HCT116 (cell line): ENCODE data around the gene CYP1A1. TPM values are rescaled to one million over a fixed set of nuclear protein-coding genes. Genes with fewer than 3 reads are reported as not detected.

Source experiments
- ATAC-seq: fragments of 200-7000 bp; cut with Tn5 transposase; 2 replicates; pipeline ENCODE4 v1.9.1; 2020; ENCODE audit warnings: mild to moderate bottlenecking, moderate library complexity
- BruUV-seq: library from RNA; stranded (reverse); fragments of 400-500 nt; replicated peaks from 2 replicates; lab custom pipeline; 2021; lab: Mats Ljungman, UMichigan
- CTCF ChIA-PET: fragments of 300-600 bp; sonication (Branson Sonifier 250); formaldehyde crosslinking; loops from one replicate; lab custom pipeline; 2021; ENCODE audit warnings: antibody characterized with exemption; lab: Charles Lee
- POLR2A ChIA-PET: fragments of 300-600, 350-600 bp; sonication (Branson Sonifier 250); formaldehyde crosslinking; loops from one replicate; lab custom pipeline; 2021; ENCODE audit warnings: antibody characterized with exemption; lab: Charles Lee
- RAD21 ChIA-PET, 2 experiments: fragments of 300-600 bp; sonication (Branson Sonifier 250); formaldehyde crosslinking; loops; one replicate each; lab custom pipeline; 2023; ENCODE audit warnings: low total read pairs in 2 of 2; ENCODE audit not compliant: uncharacterized antibody in 2 of 2, unreplicated experiment in 2 of 2, low non-redundant PET in 1 of 2; lab: Charles Lee
- DNase-seq: peaks from one replicate; pipeline ENCODE4 v3.0.0-alpha.2; 2010; ENCODE audit warnings: low read depth, low spot score
- H2AFZ ChIP-seq: fragments of 200-600 bp; shearing (Covaris generic), sonication (generic); 2 replicates; pipeline ENCODE4 v1.6.1; 2017; ENCODE audit warnings: low read depth, mixed run types, mixed read lengths, antibody characterized with exemption, low read length; ENCODE audit not compliant: poor library complexity, severe bottlenecking
- H3K27ac ChIP-seq: 2 replicates; pipeline ENCODE4 v1.5.1; 2012; ENCODE audit warnings: low read depth, low read length
- H3K27me3 ChIP-seq: fragments of 200-600 bp; sonication (generic); 2 replicates; pipeline ENCODE4 v1.6.1; 2016; ENCODE audit warnings: mixed run types, low read length, mixed read lengths; ENCODE audit not compliant: insufficient read depth
- H3K36me3 ChIP-seq, 2 experiments: fragments of 200-500 bp in 1 of 2; fragments of 200-600 bp in 1 of 2; sonication (Bioruptor generic) in 1 of 2; sonication (generic) in 1 of 2; 2 replicates each; pipeline versions ENCODE4 v1.5.1 to v1.6.1; 2014 to 2016; ENCODE audit warnings: low read length in 2 of 2, inconsistent platforms in 1 of 2, mixed read lengths in 1 of 2, mixed run types in 1 of 2; ENCODE audit not compliant: insufficient read depth in 2 of 2, control insufficient read depth in 1 of 2
- H3K4me1 ChIP-seq, 2 experiments: fragments of 200-600 bp in 1 of 2; sonication (generic) in 1 of 2; 2 replicates each; pipeline versions ENCODE4 v1.5.1 to v1.6.1; 2012 to 2017; ENCODE audit warnings: low read length in 2 of 2, inconsistent platforms in 1 of 2, mild to moderate bottlenecking in 1 of 2, mixed read lengths in 1 of 2, mixed run types in 1 of 2, moderate library complexity in 1 of 2; ENCODE audit not compliant: insufficient read depth in 2 of 2, control insufficient read depth in 1 of 2
- H3K4me2 ChIP-seq: fragments of 200-600 bp; sonication (generic); 2 replicates; pipeline ENCODE4 v1.6.1; 2017; ENCODE audit warnings: mixed run types, low read length, mixed read lengths
- H3K4me3 ChIP-seq, 2 experiments: fragments of 200-600 bp in 1 of 2; sonication (generic) in 1 of 2; replicated peaks in 1 of 2; 2 replicates each; pipeline ENCODE4 v1.5.1; 2011 to 2016; ENCODE audit warnings: low read length in 2 of 2, control low read depth in 1 of 2, low read depth in 1 of 2, mild to moderate bottlenecking in 1 of 2, mixed read lengths in 1 of 2, mixed run types in 1 of 2
- H3K79me2 ChIP-seq: fragments of 200-600 bp; sonication (generic); 2 replicates; pipeline ENCODE4 v1.6.1; 2017; ENCODE audit warnings: mild to moderate bottlenecking, mixed run types, low read length, moderate library complexity, mixed read lengths; ENCODE audit not compliant: insufficient read depth
- H3K9ac ChIP-seq: fragments of 200-600 bp; sonication (generic); 2 replicates; pipeline ENCODE4 v1.6.1; 2016; ENCODE audit warnings: low read length, mixed read lengths
- H3K9me2 ChIP-seq: fragments of 200-600 bp; sonication (generic), shearing (Covaris generic); 2 replicates; pipeline ENCODE4 v1.6.1; 2017; ENCODE audit warnings: mixed run types, mild to moderate bottlenecking, moderate library complexity; ENCODE audit not compliant: insufficient read depth
- H3K9me3 ChIP-seq, 2 experiments: fragments of 200-500 bp in 1 of 2; fragments of 200-600 bp in 1 of 2; sonication (Bioruptor generic) in 1 of 2; sonication (generic) in 1 of 2; 2 replicates each; pipeline ENCODE4 v1.6.1; 2014 to 2017; ENCODE audit warnings: low read length in 2 of 2, mixed read lengths in 2 of 2, inconsistent platforms in 1 of 2, low read depth in 1 of 2, mild to moderate bottlenecking in 1 of 2, mixed run types in 1 of 2, moderate library complexity in 1 of 2; ENCODE audit not compliant: control insufficient read depth in 1 of 2, insufficient read depth in 1 of 2
- H4K20me1 ChIP-seq: fragments of 200-600 bp; sonication (generic), shearing (Covaris generic); 2 replicates; pipeline ENCODE4 v1.6.1; 2017; ENCODE audit warnings: mixed run types, mild to moderate bottlenecking, moderate library complexity; ENCODE audit not compliant: insufficient read depth
- ATF3 ChIP-seq: IDR thresholded peaks from 2 replicates; pipeline ENCODE4 v1.6.1; 2012
- CBX3 ChIP-seq: IDR thresholded peaks from 2 replicates; pipeline ENCODE4 v1.6.1; 2012; ENCODE audit warnings: low read depth
- EGR1 ChIP-seq: IDR thresholded peaks from 2 replicates; pipeline ENCODE4 v1.6.1; 2012; ENCODE audit warnings: low read depth
- ELF1 ChIP-seq: IDR thresholded peaks from 2 replicates; pipeline ENCODE4 v1.6.1; 2012; ENCODE audit warnings: low read depth, borderline replicate concordance
- EZH2 ChIP-seq: fragments of 200-600 bp; sonication (generic); IDR thresholded peaks from 2 replicates; pipeline ENCODE4 v1.6.1; 2017; ENCODE audit warnings: antibody characterized with exemption, mixed run types
- JUND ChIP-seq: IDR thresholded peaks from 2 replicates; pipeline ENCODE4 v1.6.1; 2012
- POLR2AphosphoS5 ChIP-seq: IDR thresholded peaks from 2 replicates; pipeline ENCODE4 v1.6.1; 2011; ENCODE audit warnings: mild to moderate bottlenecking, low read depth, low read length, moderate library complexity
- SIN3A ChIP-seq: IDR thresholded peaks from 2 replicates; pipeline ENCODE4 v1.6.1; 2012; ENCODE audit warnings: low read depth
- SP1 ChIP-seq: IDR thresholded peaks from 2 replicates; pipeline ENCODE4 v1.6.1; 2012; ENCODE audit warnings: low read depth
- TCF7L2 ChIP-seq: IDR thresholded peaks from 2 replicates; pipeline ENCODE4 v1.7.0; 2011; ENCODE audit warnings: borderline replicate concordance, inconsistent platforms; ENCODE audit not compliant: insufficient read depth, insufficient read length; ENCODE audit errors: extremely low read depth
- YY1 ChIP-seq: IDR thresholded peaks from 2 replicates; pipeline ENCODE4 v1.6.1; 2011; ENCODE audit warnings: low read length, low read depth, moderate library complexity, mild to moderate bottlenecking; ENCODE audit not compliant: insufficient replicate concordance; ENCODE audit errors: extremely low read depth
- ZBTB33 ChIP-seq: IDR thresholded peaks from 2 replicates; pipeline ENCODE4 v1.6.1; 2011; ENCODE audit warnings: mild to moderate bottlenecking, low read length, moderate library complexity; ENCODE audit not compliant: insufficient replicate concordance; ENCODE audit errors: extremely low read depth
- ZFX ChIP-seq: fragments of 450-650 bp; IDR thresholded peaks from 2 replicates; pipeline ENCODE4 v1.6.1; 2017
- ZNF274 ChIP-seq: fragments of 200-500 bp; sonication (Bioruptor generic); IDR thresholded peaks from 2 replicates; pipeline ENCODE4 v1.6.1; 2014; ENCODE audit warnings: mild to moderate bottlenecking, low read depth, low read length, inconsistent platforms
- intact Hi-C: fragments of 100-400 bp; cut with micrococcal nuclease; formaldehyde crosslinking; loops from 2 replicates; pipeline ENCODE4 v1.10.0; 2022
- total RNA-seq: library from RNA; stranded (reverse); gene quantifications from one replicate; pipeline ENCODE4 v1.2.1, GENCODE V29; 2021; ENCODE audit not compliant: unreplicated experiment
- TF ChIP-seq, protein P1 (sequence below): IDR thresholded peaks from 2 replicates; pipeline ENCODE4 v1.6.1; 2012; ENCODE audit warnings: low read depth

The CYP1A1 gene
- total RNA-seq, 1 experiment from 2014 or later = 1.5 TPM

GRCh38 chr15:74723187-74723586 lies 2.1 kb downstream of the CYP1A1 start:
- BruUV-seq = no TSS peak
- TF ChIP-seq EZH2 (no peak), EGR1 (no peak), SIN3A (no peak), SP1 (no peak), ZBTB33 (no peak), POLR2AphosphoS5 (no peak), CBX3 (no peak), TCF7L2 (no peak), ZFX (no peak), ZNF274 (no peak), ATF3 (no peak), JUND (no peak), ELF1 (no peak), YY1 (no peak)
- TF ChIP-seq, protein P1, sequence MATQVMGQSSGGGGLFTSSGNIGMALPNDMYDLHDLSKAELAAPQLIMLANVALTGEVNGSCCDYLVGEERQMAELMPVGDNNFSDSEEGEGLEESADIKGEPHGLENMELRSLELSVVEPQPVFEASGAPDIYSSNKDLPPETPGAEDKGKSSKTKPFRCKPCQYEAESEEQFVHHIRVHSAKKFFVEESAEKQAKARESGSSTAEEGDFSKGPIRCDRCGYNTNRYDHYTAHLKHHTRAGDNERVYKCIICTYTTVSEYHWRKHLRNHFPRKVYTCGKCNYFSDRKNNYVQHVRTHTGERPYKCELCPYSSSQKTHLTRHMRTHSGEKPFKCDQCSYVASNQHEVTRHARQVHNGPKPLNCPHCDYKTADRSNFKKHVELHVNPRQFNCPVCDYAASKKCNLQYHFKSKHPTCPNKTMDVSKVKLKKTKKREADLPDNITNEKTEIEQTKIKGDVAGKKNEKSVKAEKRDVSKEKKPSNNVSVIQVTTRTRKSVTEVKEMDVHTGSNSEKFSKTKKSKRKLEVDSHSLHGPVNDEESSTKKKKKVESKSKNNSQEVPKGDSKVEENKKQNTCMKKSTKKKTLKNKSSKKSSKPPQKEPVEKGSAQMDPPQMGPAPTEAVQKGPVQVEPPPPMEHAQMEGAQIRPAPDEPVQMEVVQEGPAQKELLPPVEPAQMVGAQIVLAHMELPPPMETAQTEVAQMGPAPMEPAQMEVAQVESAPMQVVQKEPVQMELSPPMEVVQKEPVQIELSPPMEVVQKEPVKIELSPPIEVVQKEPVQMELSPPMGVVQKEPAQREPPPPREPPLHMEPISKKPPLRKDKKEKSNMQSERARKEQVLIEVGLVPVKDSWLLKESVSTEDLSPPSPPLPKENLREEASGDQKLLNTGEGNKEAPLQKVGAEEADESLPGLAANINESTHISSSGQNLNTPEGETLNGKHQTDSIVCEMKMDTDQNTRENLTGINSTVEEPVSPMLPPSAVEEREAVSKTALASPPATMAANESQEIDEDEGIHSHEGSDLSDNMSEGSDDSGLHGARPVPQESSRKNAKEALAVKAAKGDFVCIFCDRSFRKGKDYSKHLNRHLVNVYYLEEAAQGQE = no peak
- TF ChIP-seq, all 23 proteins: peak for 0
- Histone ChIP-seq H3K4me1 (peaks cover 22 to 39% of the 10 kb centered on the region in 2 experiments), H3K9me3 (no peaks in the 10 kb centered on the region), H3K27ac (peak overlapping the region; percentile 3; the same call in 1 of the 2 replicates), H3K9ac (peak overlapping the region; percentile 21), H3K4me3 (no peak overlapping the region), H3K4me2 (peak overlapping the region; percentile 100), H3K79me2 (no peaks in the 10 kb centered on the region), H2AFZ (peak overlapping the region; percentile 48), H3K36me3 (no peaks in the 10 kb centered on the region), H4K20me1 (no peaks in the 10 kb centered on the region), H3K9me2 (no peaks in the 10 kb centered on the region), H3K27me3 (no peaks in the 10 kb centered on the region)
- CTCF ChIA-PET = interaction anchor here (0.6 kb wide), 1 partner anchor 102 kb away, joined by 4 read pairs; no protein-coding TSS in a partner anchor
- POLR2A ChIA-PET = interaction anchor here (2.5 kb wide), 1 partner anchor 37 kb away, joined by 10 read pairs; no protein-coding TSS in a partner anchor
- intact Hi-C loops = no loop called here
- no peak for DNase-seq
- no peak for ATAC-seq
- RAD21 ChIA-PET = interaction anchor here in 1 of 2 experiments (0.9 kb wide), 1 partner anchor 46 kb away, joined by 4 read pairs; no protein-coding TSS in a partner anchor
